ENCODE measurements around the gene RNF128.

The RNF128 gene, protein sequence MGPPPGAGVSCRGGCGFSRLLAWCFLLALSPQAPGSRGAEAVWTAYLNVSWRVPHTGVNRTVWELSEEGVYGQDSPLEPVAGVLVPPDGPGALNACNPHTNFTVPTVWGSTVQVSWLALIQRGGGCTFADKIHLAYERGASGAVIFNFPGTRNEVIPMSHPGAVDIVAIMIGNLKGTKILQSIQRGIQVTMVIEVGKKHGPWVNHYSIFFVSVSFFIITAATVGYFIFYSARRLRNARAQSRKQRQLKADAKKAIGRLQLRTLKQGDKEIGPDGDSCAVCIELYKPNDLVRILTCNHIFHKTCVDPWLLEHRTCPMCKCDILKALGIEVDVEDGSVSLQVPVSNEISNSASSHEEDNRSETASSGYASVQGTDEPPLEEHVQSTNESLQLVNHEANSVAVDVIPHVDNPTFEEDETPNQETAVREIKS

DNA sequence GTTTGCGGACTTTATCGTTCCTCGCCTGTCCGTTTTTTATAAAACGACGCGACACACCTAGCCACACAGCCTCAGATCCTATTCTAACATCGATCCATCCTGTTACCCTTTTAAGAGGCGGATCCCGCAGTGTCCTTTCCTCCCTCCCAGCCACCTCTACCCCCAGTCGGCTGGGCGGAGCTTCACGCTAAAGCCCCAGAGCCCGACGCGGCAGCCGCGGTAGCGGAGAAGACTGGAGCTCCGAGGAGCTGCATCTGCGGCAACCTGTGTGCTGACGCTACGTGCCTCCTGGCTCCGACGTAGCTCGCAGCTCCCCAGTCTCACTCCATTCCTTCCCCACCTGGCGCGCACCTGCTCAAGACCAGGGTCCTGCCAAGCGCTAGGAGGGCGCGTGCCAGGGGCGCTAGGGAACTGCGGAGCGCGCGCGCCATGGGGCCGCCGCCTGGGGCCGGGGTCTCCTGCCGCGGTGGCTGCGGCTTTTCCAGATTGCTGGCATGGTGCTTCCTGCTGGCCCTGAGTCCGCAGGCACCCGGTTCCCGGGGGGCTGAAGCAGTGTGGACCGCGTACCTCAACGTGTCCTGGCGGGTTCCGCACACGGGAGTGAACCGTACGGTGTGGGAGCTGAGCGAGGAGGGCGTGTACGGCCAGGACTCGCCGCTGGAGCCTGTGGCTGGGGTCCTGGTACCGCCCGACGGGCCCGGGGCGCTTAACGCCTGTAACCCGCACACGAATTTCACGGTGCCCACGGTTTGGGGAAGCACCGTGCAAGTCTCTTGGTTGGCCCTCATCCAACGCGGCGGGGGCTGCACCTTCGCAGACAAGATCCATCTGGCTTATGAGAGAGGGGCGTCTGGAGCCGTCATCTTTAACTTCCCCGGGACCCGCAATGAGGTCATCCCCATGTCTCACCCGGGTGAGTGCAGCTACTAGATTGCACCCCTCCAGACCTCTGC lies at the start of gene RNF128:
Gene RNF128, plus strand, starts transcription at position 217 of the 953 bp plus-strand sequence. Its CDS starts 213 bp downstream, at position 430.
- peak; percentile 6 for DNase-seq

DNA sequence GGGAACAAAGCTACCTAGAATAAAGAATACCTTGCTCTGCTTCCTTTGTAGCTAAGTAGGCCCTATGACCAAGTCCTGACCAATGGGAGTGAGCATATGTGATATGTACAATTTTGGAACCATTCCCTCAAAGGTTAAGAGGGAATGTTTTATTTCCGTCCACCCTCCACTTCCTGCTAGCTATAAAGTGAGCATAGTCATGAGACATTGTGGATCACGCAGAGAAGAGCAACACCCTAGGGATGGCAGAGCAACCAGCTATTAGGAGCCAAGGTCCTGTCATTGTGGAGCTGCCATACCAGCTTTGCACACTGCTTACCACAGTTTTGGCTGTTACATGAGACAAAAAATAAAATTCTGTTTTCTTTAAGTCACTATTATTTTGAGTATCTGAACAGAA lies 45.8 kb upstream of the RNF128 start:
- no peak for DNase-seq

DNA sequence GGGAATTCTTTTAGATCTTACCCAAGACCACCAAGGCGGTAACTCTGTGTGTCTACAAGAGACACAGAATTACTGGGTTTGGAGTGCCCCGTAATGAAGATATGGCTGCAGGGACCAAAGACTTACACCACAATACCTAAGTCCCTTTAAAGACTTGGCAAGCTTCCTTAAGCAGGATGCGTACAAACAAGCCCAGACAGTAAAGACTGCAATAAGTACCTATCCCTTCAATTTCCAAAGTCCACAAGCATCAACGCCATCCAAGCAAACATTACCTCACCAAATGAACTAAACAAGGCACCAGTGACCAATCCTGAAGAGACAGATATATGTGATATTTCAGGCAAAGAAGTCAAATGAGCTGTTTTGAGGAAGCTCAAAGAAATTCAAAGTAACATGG lies 42.3 kb upstream of the RNF128 start:
- no peak for DNase-seq

DNA sequence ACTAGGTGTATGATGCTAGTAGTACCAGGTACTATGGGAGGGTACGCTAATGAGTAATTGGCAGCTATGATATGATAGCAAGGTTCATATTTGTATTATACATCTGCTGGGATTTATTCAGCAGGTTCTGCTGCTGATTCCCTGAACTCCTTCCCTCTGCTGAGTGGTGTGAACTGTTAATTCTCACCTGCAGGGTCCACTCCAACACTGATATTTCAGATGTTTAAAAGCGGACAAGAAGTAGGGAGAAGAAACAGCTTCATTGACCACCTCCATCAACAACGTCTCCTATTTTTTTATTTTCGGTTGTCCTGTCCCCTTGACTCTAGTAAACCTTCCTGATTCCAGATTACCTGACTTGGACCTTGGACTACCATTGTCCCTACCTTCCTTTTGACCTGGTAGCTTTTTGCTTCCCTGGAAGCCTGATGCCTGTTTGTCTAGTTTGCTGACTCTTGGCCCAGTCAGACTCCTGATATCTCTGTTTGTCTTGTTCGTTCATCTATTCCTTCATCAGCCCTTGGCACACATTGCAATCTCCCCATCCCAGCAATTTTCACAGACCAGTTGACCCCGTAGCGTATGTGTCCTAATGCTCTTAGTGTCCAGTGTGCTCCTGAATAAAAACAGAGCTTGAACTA lies 34.0 kb upstream of the RNF128 start:
- DNase-seq, result no peak

DNA sequence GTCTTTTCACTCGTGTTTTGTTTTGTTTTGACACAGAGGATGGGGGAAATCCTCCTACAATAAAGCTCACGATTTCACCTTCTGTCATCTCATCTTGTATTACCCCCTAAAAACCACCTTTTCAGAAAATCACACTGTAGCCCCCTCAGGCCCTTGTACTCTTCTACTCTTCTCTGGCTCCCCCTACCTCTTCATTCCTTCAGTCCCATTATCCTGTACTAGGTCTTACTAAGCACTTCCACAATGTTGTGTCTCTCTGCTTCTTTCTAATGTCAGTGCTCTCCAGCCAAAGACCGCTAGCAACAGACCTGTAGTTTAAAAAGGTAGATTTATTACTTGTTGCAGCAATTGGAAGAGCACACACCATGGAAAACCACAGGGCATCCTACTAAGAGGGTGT lies 30.0 kb upstream of the RNF128 start:
- no peak for DNase-seq

DNA sequence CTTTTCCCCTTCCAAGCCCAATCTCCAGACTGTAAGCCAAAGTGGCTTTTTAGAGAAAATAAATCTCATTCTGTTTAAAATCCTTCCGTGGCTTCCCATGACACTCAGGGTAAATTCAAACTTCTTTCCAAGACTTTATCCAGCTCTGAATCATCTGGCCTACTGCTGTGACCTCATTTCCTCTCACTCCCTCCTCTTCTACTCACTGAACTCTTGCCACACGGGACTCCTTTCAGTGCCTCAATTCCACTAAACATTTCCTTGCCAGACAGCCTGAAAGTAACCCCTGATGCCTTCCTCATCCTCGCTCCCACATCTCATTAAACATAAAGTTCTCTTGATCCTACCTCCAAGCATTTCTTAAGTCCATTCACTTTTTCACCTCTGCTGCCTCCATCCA lies 27.8 kb upstream of the RNF128 start:
- no peak for DNase-seq

DNA sequence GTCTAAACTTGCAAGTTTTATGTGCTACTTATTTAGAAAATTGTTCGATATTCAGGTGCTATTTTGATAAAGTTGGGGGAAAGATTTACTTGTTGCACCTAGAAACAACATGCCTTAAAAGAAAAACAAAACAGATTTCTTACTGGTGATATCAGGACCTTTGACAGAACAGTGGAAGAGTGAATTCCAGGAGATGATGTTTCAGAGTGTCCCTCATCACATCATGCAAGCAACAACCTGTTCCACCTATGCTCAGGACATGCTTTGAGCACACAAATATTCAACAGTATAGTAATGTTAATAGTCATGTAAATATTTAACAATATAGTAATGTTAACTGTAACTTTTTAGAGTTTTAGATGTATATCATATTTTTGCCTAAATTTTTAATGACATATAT lies 23.9 kb upstream of the RNF128 start:
- no peak for DNase-seq

DNA sequence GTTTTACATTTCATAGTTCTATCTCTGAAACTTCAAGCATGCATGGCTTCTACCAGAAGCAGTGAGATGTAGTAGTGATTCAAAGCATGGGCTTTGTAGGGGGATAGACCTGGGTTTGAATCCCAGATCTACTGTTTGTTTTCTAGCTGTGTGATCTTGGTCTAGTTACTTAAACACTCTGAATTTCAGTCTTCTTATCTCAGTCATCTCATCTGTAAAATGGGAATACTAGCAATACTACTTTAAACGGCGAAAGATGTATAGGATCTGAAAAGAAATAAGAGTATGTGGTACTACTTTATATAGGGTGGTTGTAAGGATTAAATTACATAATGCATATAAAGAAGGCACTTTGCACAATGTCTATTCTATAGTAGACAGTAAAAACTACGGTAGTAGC lies 20.0 kb upstream of the RNF128 start:
- DNase-seq, result no peak

DNA sequence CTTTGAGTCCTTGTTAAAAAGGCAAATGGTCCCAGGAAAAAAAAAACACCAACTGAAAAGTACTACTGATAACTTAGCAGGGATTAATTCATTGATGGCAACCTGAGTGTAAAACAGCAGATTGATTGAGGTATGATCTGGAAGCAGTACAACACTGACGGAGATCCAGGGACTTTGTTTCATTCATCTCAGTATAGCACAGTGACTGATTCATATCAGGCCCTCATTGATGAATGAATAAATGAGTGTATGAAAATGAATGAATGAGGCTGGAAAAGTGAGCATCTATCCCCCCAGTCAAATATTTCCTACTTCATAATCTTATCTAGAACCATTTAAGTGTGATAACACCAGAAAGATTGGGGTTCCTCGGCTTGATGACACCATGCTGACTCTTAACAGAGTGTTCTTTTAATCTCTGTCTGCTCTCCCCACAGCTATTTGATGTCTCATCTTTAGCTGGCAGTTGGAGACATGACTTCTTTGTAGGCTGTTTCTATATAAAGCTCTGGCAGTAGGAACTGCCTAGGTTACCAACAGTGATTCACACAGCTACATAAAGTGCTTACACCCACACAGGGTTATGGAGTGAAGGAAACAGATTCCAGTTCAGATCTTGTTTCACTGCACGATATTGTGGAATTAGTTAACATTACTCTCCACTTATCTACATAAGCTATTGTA lies 18.6 kb upstream of the RNF128 start:
- peak; percentile 37 for DNase-seq

DNA sequence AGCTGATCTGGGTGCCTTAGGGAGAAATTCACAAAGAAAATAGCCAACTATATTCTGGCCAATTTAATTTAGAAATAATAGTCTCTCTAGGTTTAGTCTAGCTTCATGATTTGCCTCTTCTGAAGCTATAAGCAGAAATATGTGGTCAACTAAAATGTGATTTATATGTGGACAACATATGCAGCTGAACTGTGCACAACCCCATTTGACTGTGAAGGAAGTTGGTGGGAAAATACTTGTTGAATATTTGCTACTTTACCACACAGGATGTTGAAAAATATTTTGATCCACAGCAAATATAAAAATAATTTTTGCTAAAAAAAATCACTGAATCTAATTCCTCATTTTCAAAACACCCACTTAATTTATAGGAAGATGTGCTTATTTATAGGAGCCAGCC lies 15.7 kb upstream of the RNF128 start:
- DNase-seq, result no peak

DNA sequence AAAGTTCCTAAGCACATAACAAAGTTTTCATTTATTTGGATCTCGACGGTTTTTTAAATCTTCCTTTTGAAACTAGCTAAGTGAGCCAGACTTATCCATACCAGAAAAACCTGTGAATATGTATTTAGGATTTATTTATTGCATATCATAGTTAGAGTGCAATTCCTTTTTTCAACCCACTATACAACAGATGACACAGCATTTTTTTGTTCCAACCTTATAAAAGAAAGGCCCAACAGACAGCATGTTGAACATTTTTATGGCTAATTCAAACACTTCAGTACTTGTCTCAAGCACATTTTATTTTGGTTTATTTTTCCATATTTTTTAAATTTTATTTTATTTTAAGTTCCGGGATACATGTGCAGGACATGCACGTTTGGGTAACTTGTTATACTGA lies 15.1 kb upstream of the RNF128 start:
- DNase-seq, result no peak

DNA sequence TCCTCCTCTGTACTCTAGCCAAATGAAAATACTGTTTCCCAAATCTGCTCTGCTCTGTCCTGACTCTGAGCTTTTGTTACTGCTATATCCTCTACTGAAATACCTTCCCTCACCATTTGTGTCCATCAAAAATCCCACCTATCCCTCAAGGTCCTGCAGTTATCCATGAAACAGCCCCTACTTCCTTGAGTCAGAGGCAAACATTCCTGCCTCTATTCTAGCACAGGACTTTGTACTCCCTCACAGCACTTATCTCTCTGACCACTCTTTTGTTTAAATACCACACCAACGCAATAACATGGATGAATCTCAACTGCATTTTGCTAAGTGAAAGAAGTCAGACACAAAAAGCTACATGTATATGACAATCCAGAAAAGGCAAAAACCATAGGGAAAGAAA lies 10.5 kb upstream of the RNF128 start:
- DNase-seq, result no peak

DNA sequence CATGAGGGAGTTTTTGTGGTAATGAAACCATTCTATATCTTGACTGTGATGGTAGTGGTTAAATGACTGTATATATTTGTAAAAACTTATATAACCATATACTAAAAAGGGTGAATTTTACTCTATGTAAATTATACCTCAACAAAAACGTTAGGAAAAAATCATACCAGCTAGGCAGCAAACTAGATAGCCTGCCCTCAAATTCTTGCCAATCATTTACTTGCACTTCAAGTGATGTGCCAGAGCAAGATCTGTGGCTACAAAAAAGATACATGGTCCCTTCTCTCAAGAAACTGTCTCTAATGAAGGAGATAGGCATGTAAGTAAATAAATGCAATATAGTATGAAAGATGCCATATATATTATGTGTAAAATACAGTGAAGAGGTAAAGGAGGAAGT lies 10.0 kb upstream of the RNF128 start:
- no peak for DNase-seq

DNA sequence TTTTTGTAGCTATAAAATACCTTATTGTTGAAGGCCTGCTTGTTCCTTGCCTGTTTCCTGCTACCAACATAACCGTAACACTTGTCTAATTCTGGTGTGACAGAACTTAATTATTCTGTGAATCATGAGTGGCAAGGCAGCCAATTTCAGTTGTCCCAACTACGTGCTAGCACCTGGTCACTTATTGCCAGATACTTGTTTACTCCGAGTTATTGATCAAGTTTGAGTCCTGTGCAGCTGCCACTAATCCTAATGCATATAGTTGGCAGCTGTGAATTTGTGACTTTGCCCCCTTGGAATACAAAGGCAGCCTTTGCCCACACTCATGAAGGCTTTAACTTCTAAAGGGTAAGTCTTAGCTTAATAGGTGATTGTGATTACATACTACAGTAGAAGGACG lies 7.8 kb upstream of the RNF128 start:
- DNase-seq, result no peak

DNA sequence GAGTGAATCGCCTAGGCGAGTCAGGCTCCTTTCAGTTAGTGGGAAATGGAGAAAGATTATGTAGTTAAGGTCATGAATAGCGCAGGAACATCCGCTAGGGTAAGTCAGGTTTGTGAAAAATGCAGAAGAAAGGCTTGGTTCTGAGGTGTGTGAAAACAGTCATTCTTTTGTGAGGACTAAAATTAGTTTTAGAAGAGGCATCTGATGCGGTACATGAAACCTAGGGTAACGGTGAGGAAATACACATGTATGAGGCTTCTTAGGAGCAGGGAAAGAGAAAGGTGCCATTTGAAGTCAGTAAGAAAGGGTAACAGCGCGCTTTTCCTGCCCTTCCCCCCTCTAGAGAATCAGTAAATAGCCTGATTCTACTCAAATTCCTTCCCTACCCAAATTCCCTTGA lies 570 bp upstream of the RNF128 start:
- DNase-seq, result no peak

DNA sequence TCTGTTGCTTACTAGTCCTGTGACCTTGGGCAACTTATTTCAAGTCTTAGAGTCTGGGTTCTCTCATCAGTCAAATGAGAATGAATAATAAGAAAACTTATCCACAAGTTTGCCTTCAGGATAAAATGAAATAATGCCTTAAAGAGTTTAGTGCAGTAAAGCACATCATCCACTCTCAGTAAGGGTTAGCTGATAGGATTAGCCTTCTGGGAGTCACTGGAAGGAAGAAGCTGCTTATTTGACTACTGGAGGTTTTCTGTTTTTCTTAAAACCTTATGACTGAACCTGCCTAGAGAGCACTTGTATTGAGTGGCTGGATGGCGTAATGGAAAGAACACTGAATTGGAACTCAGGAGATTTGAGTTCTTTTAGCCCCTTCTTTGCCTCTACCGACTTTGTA lies 1.8 kb downstream of the RNF128 start:
- DNase-seq, result no peak

DNA sequence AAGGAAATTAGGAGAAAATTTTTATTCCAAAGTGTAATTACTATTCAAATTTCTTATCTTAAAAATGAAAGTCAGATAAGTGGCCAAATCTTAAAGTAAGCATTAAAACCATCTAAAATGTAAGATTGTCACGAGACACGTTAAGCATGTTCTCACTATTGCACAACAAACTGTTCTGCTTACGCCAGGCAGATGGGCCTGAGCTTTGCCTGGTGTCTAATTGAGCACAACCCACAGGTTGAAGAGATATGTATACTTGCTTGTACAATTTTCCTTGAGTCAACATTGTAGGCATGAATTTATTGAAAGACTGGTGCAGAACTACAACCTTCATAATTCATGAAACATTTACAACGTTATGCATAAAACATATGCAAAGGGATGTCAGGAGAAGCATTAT lies 3.9 kb downstream of the RNF128 start:
- DNase-seq, result no peak

DNA sequence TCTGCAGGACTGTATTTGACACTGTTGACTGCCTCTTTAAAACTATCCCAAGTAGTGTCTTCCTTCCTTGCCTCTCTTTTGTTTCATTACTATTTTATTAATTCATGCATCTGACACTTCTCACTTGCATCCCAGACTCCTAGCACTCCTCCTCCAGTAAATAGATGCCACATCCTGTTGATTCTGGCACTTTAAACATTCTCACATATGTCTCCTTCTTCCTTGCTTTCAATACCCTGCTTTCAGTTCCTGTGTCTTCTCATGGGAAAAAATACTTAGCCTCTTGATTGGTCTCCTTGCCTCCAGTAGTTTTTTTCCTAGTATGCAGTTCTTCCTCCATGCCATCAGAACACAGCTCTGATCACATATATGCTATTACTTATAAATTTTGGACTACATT lies 5.1 kb downstream of the RNF128 start:
- DNase-seq, result no peak

DNA sequence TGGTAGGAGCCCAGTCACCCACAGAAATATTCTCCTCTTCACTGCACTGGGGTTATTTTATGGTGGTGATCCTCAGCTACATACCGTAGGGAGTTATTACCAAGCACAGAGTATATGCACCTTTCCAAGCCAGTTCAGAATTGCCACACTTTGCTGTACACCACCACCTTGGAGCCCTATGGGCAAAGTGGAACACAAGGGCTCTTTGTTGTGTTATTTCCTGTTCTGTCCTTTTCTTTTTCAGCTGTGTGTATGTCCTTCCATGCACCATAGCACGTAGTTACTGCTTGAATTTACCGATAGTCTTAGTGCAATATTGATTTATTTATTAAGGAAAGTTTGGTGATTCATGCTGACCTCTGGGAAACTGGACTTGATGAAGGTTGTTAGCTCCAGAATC lies 8.3 kb downstream of the RNF128 start:
- no peak for DNase-seq

DNA sequence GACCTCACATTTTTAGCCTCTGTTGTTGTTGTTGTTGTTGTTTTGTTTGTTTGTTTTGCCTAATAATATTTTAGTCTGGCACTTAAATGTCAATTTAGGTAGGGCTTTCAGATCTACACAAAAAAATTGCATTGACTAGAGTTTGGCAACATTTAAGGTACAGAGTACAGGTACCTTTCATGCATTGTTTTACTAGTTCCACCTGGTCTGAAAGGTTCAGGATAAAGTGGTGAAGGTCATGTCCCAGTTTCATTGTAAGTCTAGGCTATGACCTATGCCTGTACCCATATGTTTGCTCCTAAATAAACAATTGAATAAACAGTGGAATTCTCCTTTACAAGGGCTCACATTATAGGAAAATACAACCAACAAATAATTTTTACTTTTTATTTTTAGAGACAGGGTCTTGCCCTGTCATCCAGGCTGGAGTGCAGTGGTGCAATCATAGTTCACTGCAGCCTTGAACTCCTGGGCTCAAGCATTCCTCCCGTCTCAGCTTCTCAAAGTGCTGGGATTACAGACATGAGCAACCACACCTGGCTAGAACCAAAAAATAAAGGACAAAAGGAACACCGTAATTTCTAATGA lies 13.8 kb downstream of the RNF128 start:
- DNase-seq, result no peak

DNA sequence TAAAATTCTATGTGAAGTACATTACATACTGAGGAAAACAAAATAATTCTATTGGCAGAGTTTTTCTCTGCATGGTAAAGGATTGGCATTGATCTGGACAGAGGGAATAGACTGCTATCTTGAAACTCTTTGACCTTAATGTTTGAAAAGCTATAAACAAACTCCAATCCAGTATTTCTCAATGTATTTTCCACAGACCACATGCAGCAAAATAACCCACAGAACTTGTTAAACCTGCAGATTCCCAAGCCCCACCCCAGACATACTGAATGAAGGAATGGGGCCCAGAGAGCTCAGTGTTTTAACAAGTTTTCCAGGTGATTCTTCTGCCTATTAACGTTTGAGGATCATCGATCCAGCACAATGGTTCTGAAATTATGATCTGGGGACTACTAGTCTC lies 15.7 kb downstream of the RNF128 start:
- DNase-seq, result no peak

DNA sequence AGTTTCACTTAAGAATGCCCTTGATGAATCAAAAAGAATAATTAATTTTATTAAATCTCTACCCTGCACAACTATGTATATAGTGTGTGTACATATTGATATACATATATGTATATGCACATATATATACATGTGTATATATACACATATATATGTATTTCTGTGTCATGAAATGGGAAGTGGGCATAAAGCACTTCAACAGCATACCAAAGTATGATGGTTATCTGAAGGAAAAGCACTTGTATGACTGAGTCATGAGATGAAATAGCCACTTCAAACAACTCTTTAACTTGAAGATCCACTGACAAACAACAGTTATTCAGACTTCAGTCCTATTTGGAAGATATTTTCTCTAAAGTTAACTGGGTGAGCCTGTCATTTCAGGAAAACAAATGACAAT lies 16.3 kb downstream of the RNF128 start:
- no peak for DNase-seq

DNA sequence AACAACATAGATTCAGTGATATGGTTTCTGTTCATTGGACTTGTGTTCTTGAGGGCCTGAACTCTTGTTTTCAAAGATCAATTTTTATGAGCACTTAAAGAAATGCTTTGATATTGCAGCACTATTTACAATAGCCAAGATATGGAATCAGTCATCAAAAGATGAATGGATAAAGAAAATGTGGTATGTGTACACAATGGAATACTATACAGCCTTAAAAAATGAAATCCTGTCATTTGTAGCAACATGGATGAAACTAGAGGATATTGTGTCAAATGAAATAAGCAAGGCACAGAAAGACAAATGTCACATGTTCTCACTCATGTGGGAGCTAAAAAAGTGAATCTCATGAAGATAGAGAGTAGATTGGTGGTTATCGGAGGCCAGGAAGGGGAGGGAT lies 21.9 kb downstream of the RNF128 start:
- DNase-seq, result no peak

Data from suppressor macrophage treated with lipopolysaccharide for 4 hours (primary cell).